Fibroblast of lung (primary cell): ENCODE results near the gene KLHL17.

Experiments used
- EZH2 ChIP-seq: IDR thresholded peaks from 2 replicates; pipeline ENCODE4 v1.5.1; 2012; ENCODE audit warnings: low read length, control low read depth, mild to moderate bottlenecking; ENCODE audit errors: missing control alignments
- TF ChIP-seq, protein P1 (sequence below), 2 donors: IDR thresholded peaks in 1 of 2; conservative IDR thresholded peaks in 1 of 2; 1 replicate in 1 of 2; 2 replicates in 1 of 2; pipeline ENCODE4 v1.5.1; 2011 to 2012; ENCODE audit warnings: low read length in 2 of 2, control low read depth in 1 of 2, inconsistent platforms in 1 of 2, low read depth in 1 of 2, mild to moderate bottlenecking in 1 of 2

DNA sequence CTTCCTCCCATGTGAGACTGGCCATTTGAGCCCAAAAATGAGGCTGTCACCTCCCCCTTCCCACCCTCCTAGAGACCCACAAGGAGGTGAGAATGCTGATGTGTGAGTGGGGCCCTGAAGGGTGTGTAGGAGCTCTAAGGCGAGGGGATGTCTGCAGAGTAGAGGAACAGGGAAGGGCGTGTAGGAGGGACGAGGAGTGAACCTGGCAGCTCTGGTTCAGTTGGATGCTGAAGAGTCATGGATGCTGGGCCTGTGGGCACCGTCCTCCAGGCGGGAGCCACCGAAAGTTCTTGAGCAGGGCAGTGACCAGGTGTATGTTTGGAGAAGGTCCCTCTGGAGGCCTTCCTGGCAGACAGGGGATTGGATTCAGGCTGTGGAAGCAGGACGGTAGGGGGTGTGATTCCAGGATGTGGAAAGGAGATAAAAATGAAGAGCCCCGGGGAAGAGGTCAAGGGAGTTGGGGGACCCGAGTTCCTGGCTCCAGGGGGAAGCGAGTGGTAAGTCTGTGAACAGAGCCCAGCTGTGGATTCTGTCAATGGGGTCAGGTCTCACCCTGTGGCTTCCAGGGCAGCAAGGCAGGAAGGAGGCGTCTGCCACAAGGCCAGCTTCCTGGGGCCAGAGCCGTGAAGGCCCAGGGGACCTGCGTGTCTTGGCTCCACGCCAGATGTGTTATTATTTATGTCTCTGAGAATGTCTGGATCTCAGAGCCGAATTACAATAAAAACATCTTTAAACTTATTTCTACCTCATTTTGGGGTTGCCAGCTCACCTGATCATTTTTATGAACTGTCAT is 28.8 kb upstream of the KLHL17 start:
- TF ChIP-seq EZH2: no peak
- TF ChIP-seq, protein P1, sequence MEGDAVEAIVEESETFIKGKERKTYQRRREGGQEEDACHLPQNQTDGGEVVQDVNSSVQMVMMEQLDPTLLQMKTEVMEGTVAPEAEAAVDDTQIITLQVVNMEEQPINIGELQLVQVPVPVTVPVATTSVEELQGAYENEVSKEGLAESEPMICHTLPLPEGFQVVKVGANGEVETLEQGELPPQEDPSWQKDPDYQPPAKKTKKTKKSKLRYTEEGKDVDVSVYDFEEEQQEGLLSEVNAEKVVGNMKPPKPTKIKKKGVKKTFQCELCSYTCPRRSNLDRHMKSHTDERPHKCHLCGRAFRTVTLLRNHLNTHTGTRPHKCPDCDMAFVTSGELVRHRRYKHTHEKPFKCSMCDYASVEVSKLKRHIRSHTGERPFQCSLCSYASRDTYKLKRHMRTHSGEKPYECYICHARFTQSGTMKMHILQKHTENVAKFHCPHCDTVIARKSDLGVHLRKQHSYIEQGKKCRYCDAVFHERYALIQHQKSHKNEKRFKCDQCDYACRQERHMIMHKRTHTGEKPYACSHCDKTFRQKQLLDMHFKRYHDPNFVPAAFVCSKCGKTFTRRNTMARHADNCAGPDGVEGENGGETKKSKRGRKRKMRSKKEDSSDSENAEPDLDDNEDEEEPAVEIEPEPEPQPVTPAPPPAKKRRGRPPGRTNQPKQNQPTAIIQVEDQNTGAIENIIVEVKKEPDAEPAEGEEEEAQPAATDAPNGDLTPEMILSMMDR (conservative IDR thresholded peaks at IDR 0.05 in 1 of 2, IDR thresholded peaks at IDR 0.05 in 1 of 2; ENCODE audit: low read depth in 1 of 2, low read length in 2 of 2): no peak
